ENCODE data around the gene MXD3. TPM values are rescaled to one million over a fixed set of nuclear protein-coding genes. Genes with fewer than 3 reads are reported as not detected.

Gene MXD3
- total RNA-seq, 1 donor from 2014 or later = 3.7 TPM

- FAIRE-seq (no peak), DNase-seq (ENCODE audit: low spot score in 2 of 2) (no peak)
Observed at GRCh38 chr5:177327539-177328522, 16.1 kb upstream of the MXD3 start.

GRCh38 chr5:177325868-177326381 lies 14.2 kb upstream of the MXD3 start:
- DNase-seq (ENCODE audit: low spot score in 2 of 2) (no peak), FAIRE-seq (no peak)

- no peak for FAIRE-seq
- no peak for DNase-seq (ENCODE audit: low spot score in 2 of 2)
Observed at GRCh38 chr5:177320879-177321278, 9.2 kb upstream of the MXD3 start.

GRCh38 chr5:177319913-177320588 lies 8.4 kb upstream of the MXD3 start:
- no peak for DNase-seq (ENCODE audit: low spot score in 2 of 2)
- no peak for FAIRE-seq

GRCh38 chr5:177317959-177318377 lies 6.3 kb upstream of the MXD3 start:
- no peak for FAIRE-seq
- DNase-seq (ENCODE audit: low spot score in 2 of 2) = peak in 1 of 2 donors; percentile 74

- FAIRE-seq (no peak), DNase-seq (ENCODE audit: low spot score in 2 of 2) (no peak)
Observed at GRCh38 chr5:177316005-177316404, 4.3 kb upstream of the MXD3 start.

- no peak for DNase-seq (ENCODE audit: low spot score in 2 of 2)
- FAIRE-seq = no peak
Observed at GRCh38 chr5:177315411-177315810, 3.7 kb upstream of the MXD3 start.

GRCh38 chr5:177314376-177315342 lies 3.0 kb upstream of the MXD3 start:
- DNase-seq (ENCODE audit: low spot score in 2 of 2) (no peak), FAIRE-seq (no peak)

- DNase-seq (ENCODE audit: low spot score in 2 of 2) (no peak), FAIRE-seq (no peak)
Observed at GRCh38 chr5:177313561-177314259, 2.0 kb upstream of the MXD3 start.

- FAIRE-seq (no peak), DNase-seq (ENCODE audit: low spot score in 2 of 2) (no peak)
Observed at GRCh38 chr5:177312649-177313181, 1.0 kb upstream of the MXD3 start.

GRCh38 chr5:177311392-177311722 lies 341 bp downstream of the MXD3 start:
- FAIRE-seq (no peak), DNase-seq (ENCODE audit: low spot score in 2 of 2) (no peak)

GRCh38 chr5:177310757-177311391 lies 824 bp downstream of the MXD3 start:
- FAIRE-seq = no peak

GRCh38 chr5:177310332-177310731 lies 1.4 kb downstream of the MXD3 start:
- FAIRE-seq (no peak), DNase-seq (ENCODE audit: low spot score in 2 of 2) (no peak)

More at GRCh38 chr5:177310757-177311391, 824 bp downstream of the MXD3 start:
- DNase-seq (ENCODE audit: low spot score in 2 of 2) = no peak

GRCh38 chr5:177309351-177310191 lies 2.1 kb downstream of the MXD3 start:
- FAIRE-seq = no peak
- DNase-seq (ENCODE audit: low spot score in 2 of 2) = no peak

GRCh38 chr5:177308740-177309139 lies 3.0 kb downstream of the MXD3 start:
- DNase-seq (ENCODE audit: low spot score in 2 of 2) (no peak), FAIRE-seq (no peak)

GRCh38 chr5:177307544-177308363 lies 3.9 kb downstream of the MXD3 start:
- FAIRE-seq = no peak
- DNase-seq (ENCODE audit: low spot score in 2 of 2) = no peak

Data from frontal cortex (tissue), 4 donors.